ENCODE data around the gene TBCK.

The TBCK gene

GRCh38 chr4:105996845-105997244 lies 319.2 kb downstream of the TBCK start:
- TF ChIP-seq EZH2 (IDR thresholded peaks at IDR 0.05; ENCODE audit: borderline replicate concordance, low read length) (no peak), CTCF (IDR thresholded peaks at IDR 0.05; ENCODE audit: low read length) (no peak)
- Histone ChIP-seq H2AFZ (ENCODE audit: low read length) (no peak overlapping the region), H3K36me3 (ENCODE audit: insufficient read depth, low read length) (no peaks in the 10 kb centered on the region), H3K4me1 (ENCODE audit: insufficient read depth, low read length, severe bottlenecking) (no peaks in the 10 kb centered on the region), H3K9me2 (ENCODE audit: low read depth, low read length) (no peaks in the 10 kb centered on the region), H3K9ac (ENCODE audit: low read length) (no peak overlapping the region), H3K27me3 (ENCODE audit: insufficient read depth, low read length) (no peaks in the 10 kb centered on the region), H4K20me1 (ENCODE audit: insufficient read depth, low read length) (no peaks in the 10 kb centered on the region), H3K4me3 (ENCODE audit: low read depth, low read length, poor library complexity, severe bottlenecking) (no peak overlapping the region), H3F3A (ENCODE audit: insufficient read depth, low read length) (no peaks in the 10 kb centered on the region), H3K9me3 (ENCODE audit: low read length) (no peaks in the 10 kb centered on the region), H3K4me2 (ENCODE audit: low read length) (no peak overlapping the region), H3K27ac (ENCODE audit: low read depth, low read length, poor library complexity, severe bottlenecking) (no peak overlapping the region), H3K79me2 (ENCODE audit: insufficient read depth, low read length) (no peaks in the 10 kb centered on the region)

- Histone ChIP-seq H3K36me3 (ENCODE audit: insufficient read depth, low read length) (no peaks in the 10 kb centered on the region), H3K4me2 (ENCODE audit: low read length) (no peak overlapping the region), H3K4me1 (ENCODE audit: insufficient read depth, low read length, severe bottlenecking) (no peaks in the 10 kb centered on the region), H3K9me2 (ENCODE audit: low read depth, low read length) (no peaks in the 10 kb centered on the region), H3K27ac (ENCODE audit: low read depth, low read length, poor library complexity, severe bottlenecking) (no peak overlapping the region), H3K4me3 (ENCODE audit: low read depth, low read length, poor library complexity, severe bottlenecking) (no peak overlapping the region), H3K27me3 (ENCODE audit: insufficient read depth, low read length) (no peaks in the 10 kb centered on the region), H3K9ac (ENCODE audit: low read length) (no peak overlapping the region), H3K9me3 (ENCODE audit: low read length) (no peaks in the 10 kb centered on the region), H2AFZ (ENCODE audit: low read length) (no peak overlapping the region), H4K20me1 (ENCODE audit: insufficient read depth, low read length) (no peaks in the 10 kb centered on the region), H3K79me2 (ENCODE audit: insufficient read depth, low read length) (no peaks in the 10 kb centered on the region), H3F3A (ENCODE audit: insufficient read depth, low read length) (no peaks in the 10 kb centered on the region)
- TF ChIP-seq EZH2 (IDR thresholded peaks at IDR 0.05; ENCODE audit: borderline replicate concordance, low read length) (no peak), CTCF (IDR thresholded peaks at IDR 0.05; ENCODE audit: low read length) (no peak)
Observed at GRCh38 chr4:105994841-105995501, 321.0 kb downstream of the TBCK start.

- Histone ChIP-seq H2AFZ (ENCODE audit: low read length) (no peak overlapping the region), H3K36me3 (ENCODE audit: insufficient read depth, low read length) (no peaks in the 10 kb centered on the region), H3K79me2 (ENCODE audit: insufficient read depth, low read length) (no peaks in the 10 kb centered on the region), H3F3A (ENCODE audit: insufficient read depth, low read length) (no peaks in the 10 kb centered on the region), H3K9me2 (ENCODE audit: low read depth, low read length) (no peaks in the 10 kb centered on the region), H3K4me3 (ENCODE audit: low read depth, low read length, poor library complexity, severe bottlenecking) (no peak overlapping the region), H3K27me3 (ENCODE audit: insufficient read depth, low read length) (no peaks in the 10 kb centered on the region), H3K9me3 (ENCODE audit: low read length) (no peaks in the 10 kb centered on the region), H3K4me2 (ENCODE audit: low read length) (no peak overlapping the region), H3K9ac (ENCODE audit: low read length) (no peak overlapping the region), H3K27ac (ENCODE audit: low read depth, low read length, poor library complexity, severe bottlenecking) (no peak overlapping the region), H3K4me1 (ENCODE audit: insufficient read depth, low read length, severe bottlenecking) (no peaks in the 10 kb centered on the region), H4K20me1 (ENCODE audit: insufficient read depth, low read length) (no peaks in the 10 kb centered on the region)
- TF ChIP-seq CTCF (IDR thresholded peaks at IDR 0.05; ENCODE audit: low read length): no peak
- TF ChIP-seq EZH2 (IDR thresholded peaks at IDR 0.05; ENCODE audit: borderline replicate concordance, low read length): no peak
Observed at GRCh38 chr4:105994061-105994460, 321.9 kb downstream of the TBCK start.
